Smooth muscle cell (in vitro differentiated cells): Measurements from ENCODE around the gene TBC1D1. TPM values are rescaled to one million over a fixed set of nuclear protein-coding genes. Genes with fewer than 3 reads are reported as not detected.

Experiments used
- DNase-seq: peaks from one replicate; lab custom pipeline; 2025; ENCODE audit not compliant: unreplicated experiment; lab: John Stamatoyannopoulos, UW
- H2AFZ ChIP-seq: fragments of 200-600 bp; sonication (generic); 2 replicates; pipeline ENCODE4 v1.6.0; 2016; ENCODE audit warnings: antibody characterized with exemption, low read depth, mild to moderate bottlenecking
- H3F3A ChIP-seq: fragments of 200-600 bp; sonication (generic); 2 replicates; pipeline ENCODE4 v1.6.0; 2017; ENCODE audit warnings: antibody characterized with exemption, low read depth
- H3K27ac ChIP-seq: fragments of 200-600 bp; sonication (generic); 2 replicates; pipeline ENCODE4 v1.5.1; 2016; ENCODE audit warnings: low read depth, mild to moderate bottlenecking
- H3K27me3 ChIP-seq: fragments of 200-600 bp; sonication (generic); 2 replicates; pipeline ENCODE4 v1.6.1; 2016; ENCODE audit warnings: low read depth, mild to moderate bottlenecking
- H3K36me3 ChIP-seq: fragments of 200-600 bp; sonication (generic); 2 replicates; pipeline ENCODE4 v1.5.1; 2016; ENCODE audit warnings: low read depth
- H3K4me1 ChIP-seq: fragments of 200-600 bp; sonication (generic); 2 replicates; pipeline ENCODE4 v1.5.1; 2016; ENCODE audit warnings: low read depth
- H3K4me2 ChIP-seq: fragments of 200-600 bp; sonication (generic); 2 replicates; pipeline ENCODE4 v1.6.0; 2016; ENCODE audit warnings: mild to moderate bottlenecking
- H3K4me3 ChIP-seq: fragments of 200-600 bp; sonication (generic); 2 replicates; pipeline ENCODE4 v1.5.1; 2016; ENCODE audit warnings: mild to moderate bottlenecking
- H3K79me2 ChIP-seq: fragments of 200-600 bp; sonication (generic); 2 replicates; pipeline ENCODE4 v1.6.0; 2016; ENCODE audit warnings: low read depth, mild to moderate bottlenecking
- H3K9ac ChIP-seq: fragments of 200-600 bp; sonication (generic); 2 replicates; pipeline ENCODE4 v1.6.0; 2016; ENCODE audit warnings: low read depth
- H3K9me3 ChIP-seq: fragments of 200-600 bp; sonication (generic); replicated peaks from 2 replicates; pipeline ENCODE4 v1.5.1; 2016; ENCODE audit warnings: low read depth
- H4K20me1 ChIP-seq: fragments of 200-600 bp; sonication (generic); 2 replicates; pipeline ENCODE4 v1.6.0; 2016; ENCODE audit warnings: low read depth
- CTCF ChIP-seq: fragments of 200-600 bp; sonication (generic); IDR thresholded peaks from 2 replicates; pipeline ENCODE4 v1.5.1; 2017; ENCODE audit warnings: borderline replicate concordance, mild to moderate bottlenecking, antibody characterized with exemption; ENCODE audit not compliant: insufficient read depth, poor library complexity, severe bottlenecking
- WGBS: methylation state at CpG from one replicate; pipeline ENCODE4 v1.1.7; 2016; ENCODE audit warnings: low lambda C conversion rate; 5-methylcytosine and 5-hydroxymethylcytosine counted together
- polyA plus RNA-seq: library from polyadenylated mRNA; unstranded; fragments of >200 nt; fragmentation: Nextera tagmentation; extraction: Ambion mirVana; gene quantifications from 2 replicates; pipeline ENCODE4 v1.2.1, GENCODE V29; 2016
- total RNA-seq: library from RNA; depleted of rRNA; stranded (reverse); fragments of >200 nt; gene quantifications from 2 replicates; pipeline ENCODE4 v1.2.3, GENCODE V29; 2014

Gene TBC1D1
- total and polyA plus RNA-seq, 2 experiments from 2014 or later: 81.5 to 117 TPM

GRCh38 chr4:38106886-38107514, 216.1 kb downstream of the TBC1D1 start:
- no peaks in the 10 kb centered on the region for H3K27me3 ChIP-seq
- DNase-seq: no peak
- no peaks in the 10 kb centered on the region for H3K9me3 ChIP-seq
- no peak for TF ChIP-seq CTCF
- H3K4me2 ChIP-seq: no peak overlapping the region
- no peaks in the 10 kb centered on the region for H4K20me1 ChIP-seq
- H3K36me3 ChIP-seq: no peaks in the 10 kb centered on the region
- 94% methylated on average over 10 of the region's 10 CpGs for WGBS
- no peak overlapping the region for H2AFZ ChIP-seq
- H3F3A ChIP-seq: no peaks in the 10 kb centered on the region
- H3K27ac ChIP-seq: no peak overlapping the region
- no peaks in the 10 kb centered on the region for H3K79me2 ChIP-seq
- H3K9ac ChIP-seq: no peak overlapping the region
- no peak overlapping the region for H3K4me3 ChIP-seq
- peaks cover 17% of the 10 kb centered on the region for H3K4me1 ChIP-seq

- H3K27me3 ChIP-seq: no peaks in the 10 kb centered on the region
- 100% methylated on average over 2 of the region's 2 CpGs for WGBS
- no peak overlapping the region for H3K9ac ChIP-seq
- no peaks in the 10 kb centered on the region for H3K79me2 ChIP-seq
- H3K4me2 ChIP-seq: no peak overlapping the region
- H3K9me3 ChIP-seq: no peaks in the 10 kb centered on the region
- H3K27ac ChIP-seq: no peak overlapping the region
- no peak overlapping the region for H2AFZ ChIP-seq
- TF ChIP-seq CTCF: no peak
- peaks cover 18% of the 10 kb centered on the region for H3K4me1 ChIP-seq
- no peaks in the 10 kb centered on the region for H3K36me3 ChIP-seq
- no peak for DNase-seq
- no peak overlapping the region for H3K4me3 ChIP-seq
- H4K20me1 ChIP-seq: peaks cover 3% of the 10 kb centered on the region
- H3F3A ChIP-seq: no peaks in the 10 kb centered on the region
Measured at GRCh38 chr4:38107818-38108217, 216.9 kb downstream of the TBC1D1 start.

- Histone ChIP-seq H3K4me1 (peaks cover 30% of the 10 kb centered on the region), H4K20me1 (peaks cover 3% of the 10 kb centered on the region), H3K9me3 (no peaks in the 10 kb centered on the region), H3K27ac (no peak overlapping the region), H2AFZ (no peak overlapping the region), H3K27me3 (no peaks in the 10 kb centered on the region), H3K9ac (no peak overlapping the region), H3K36me3 (no peaks in the 10 kb centered on the region), H3K79me2 (no peaks in the 10 kb centered on the region), H3K4me3 (no peak overlapping the region), H3K4me2 (no peak overlapping the region), H3F3A (no peaks in the 10 kb centered on the region)
- WGBS: 64% methylated on average over 3 of the region's 3 CpGs
- TF ChIP-seq CTCF: no peak
- DNase-seq: no peak
Measured at GRCh38 chr4:38109370-38109769, 218.5 kb downstream of the TBC1D1 start.

GRCh38 chr4:38109896-38110295, 219.0 kb downstream of the TBC1D1 start:
- no peaks in the 10 kb centered on the region for H3K27me3 ChIP-seq
- 45% methylated on average over 6 of the region's 6 CpGs for WGBS
- no peak overlapping the region for H2AFZ ChIP-seq
- no peaks in the 10 kb centered on the region for H3K9me3 ChIP-seq
- H3F3A ChIP-seq: no peaks in the 10 kb centered on the region
- no peak overlapping the region for H3K9ac ChIP-seq
- peaks cover 35% of the 10 kb centered on the region for H3K4me1 ChIP-seq
- peaks cover 3% of the 10 kb centered on the region for H4K20me1 ChIP-seq
- no peak overlapping the region for H3K4me2 ChIP-seq
- no peak for TF ChIP-seq CTCF
- DNase-seq: no peak
- no peak overlapping the region for H3K27ac ChIP-seq
- no peaks in the 10 kb centered on the region for H3K79me2 ChIP-seq
- H3K4me3 ChIP-seq: no peak overlapping the region
- H3K36me3 ChIP-seq: no peaks in the 10 kb centered on the region
